CD4-positive, alpha-beta T cell treated with Interleukin-21 for 1 hour (primary cell): ENCODE measurements around the gene RSPH10B2.
"Not testable (repeated sequence)": the region's sequence is repeated elsewhere in the genome, so short reads cannot be mapped to it uniquely, and the experiment has no call there.

Source experiments
- DNase-seq: peaks from one replicate; pipeline ENCODE4 v3.0.0-alpha.2; 2020

The RSPH10B2 gene

DNA sequence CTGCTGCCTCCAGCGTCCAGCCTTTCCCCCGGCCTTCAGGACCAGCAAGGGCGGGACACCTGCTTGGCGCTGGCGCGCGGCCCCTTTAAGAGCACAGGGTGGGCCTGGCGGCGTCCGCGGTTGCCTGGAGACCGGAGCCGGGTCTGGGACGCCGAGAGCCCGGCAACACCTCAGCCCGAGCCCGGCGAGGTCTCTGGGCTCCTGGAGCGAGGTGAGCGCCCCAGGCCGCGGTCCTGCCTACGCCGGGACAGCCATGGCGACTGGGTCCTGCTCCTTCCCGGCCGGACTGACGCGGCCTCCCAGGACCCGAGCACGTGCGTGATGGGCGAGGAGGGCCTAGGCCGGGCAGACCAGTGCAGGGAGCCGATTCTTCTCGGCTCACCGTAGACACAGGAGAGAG is at the start of gene RSPH10B2:
Gene RSPH10B2, plus strand, starts transcription at position 140 of the 400 bp plus-strand sequence. CDS start 3,575 bp downstream, outside the sequence.
- DNase-seq = not testable (repeated sequence)

DNA sequence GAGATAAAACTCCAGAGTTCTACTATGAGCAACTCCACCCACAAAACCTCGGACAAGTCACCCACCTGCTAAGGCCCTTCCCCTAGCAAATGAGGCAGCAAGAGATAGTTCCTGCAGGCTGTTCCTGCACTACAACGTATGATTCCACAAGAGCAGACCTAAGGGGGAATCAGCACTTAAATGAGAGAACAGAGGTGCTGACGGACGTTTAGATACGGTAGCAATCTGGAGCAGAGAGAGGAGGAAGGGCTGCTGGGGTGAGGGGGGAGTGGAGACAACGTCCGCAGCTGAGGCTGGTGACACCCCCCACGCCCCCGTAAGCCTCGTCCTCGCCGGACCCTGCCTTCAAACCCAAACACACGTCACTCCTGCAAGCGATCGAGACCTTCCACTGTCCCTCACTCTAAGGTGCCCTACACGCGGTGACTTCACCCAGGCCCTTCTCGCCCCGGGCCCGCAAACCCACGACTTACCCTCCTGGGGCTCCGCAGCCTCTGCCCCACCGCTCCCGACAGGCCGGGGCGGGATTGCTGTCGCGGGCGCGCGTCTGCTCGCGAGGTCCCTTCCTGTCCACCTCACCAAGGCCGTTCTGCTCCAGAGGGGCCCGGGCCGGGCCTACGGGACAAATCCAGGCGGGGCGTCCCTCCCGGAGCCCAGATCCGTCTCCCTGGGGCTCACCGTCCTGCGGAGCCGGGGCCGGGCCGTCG is 47.8 kb upstream of the RSPH10B2 start:
- DNase-seq = peak; percentile 23

DNA sequence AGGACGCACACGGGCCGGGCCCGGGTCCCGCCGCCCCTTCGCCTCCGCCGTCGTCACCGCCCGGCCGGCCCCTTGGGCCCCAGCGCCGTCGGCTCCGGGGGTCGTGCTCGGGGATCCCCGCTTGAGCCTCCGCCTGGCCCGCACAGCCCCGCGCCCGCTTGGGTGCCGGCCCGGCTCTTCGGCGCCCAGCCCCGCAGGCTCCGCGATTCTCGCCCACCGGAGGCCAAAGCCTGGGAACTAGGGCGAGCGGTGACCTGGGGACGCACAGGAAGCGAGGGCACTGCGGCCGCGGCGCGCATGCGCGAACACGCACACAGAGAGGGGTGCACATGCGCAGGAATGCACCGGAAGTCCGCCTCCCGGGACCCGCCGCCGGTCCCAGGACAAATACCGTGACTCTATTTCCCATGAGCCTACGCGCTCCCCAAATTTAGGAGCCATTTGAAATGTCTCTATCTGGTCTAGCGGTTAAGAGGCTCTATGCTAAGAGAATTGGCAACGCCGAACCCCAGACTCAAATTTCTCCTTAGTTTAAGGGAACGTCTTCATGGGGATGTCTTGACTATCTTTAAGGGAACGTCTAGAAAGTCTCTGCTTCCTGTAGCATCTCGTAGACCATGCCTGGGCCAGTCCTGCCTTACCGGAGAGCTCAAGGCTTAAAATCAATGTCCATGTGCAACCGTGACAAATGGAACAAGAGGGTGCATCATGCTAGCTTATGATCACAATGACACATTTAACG is 47.1 kb upstream of the RSPH10B2 start, which contains the start of gene ZNF12:
Gene ZNF12, minus strand, starts transcription at position 282 of the 742 bp plus-strand sequence. CDS start 1,774 bp downstream, outside the sequence.
- DNase-seq = peak; percentile 95

DNA sequence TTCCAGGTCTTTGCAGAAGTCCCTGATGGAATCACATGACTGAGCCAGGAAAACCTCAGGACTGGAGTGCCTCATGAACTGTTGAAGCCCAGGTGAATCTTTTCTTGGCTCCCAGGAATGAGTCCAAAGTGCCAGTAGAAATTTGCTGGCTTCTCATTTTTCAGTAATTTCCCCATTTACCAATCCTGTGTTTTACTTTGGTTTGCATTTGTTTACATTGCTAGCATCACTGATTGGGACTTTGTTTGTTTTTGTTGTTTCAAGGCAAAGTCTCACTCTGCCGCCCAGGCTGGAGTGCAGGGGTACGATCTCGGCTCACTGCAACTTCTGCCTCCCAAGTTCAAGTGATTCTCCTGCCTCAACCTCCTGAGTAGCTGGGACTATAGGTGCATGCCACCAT is 45.6 kb upstream of the RSPH10B2 start:
- DNase-seq = no peak

DNA sequence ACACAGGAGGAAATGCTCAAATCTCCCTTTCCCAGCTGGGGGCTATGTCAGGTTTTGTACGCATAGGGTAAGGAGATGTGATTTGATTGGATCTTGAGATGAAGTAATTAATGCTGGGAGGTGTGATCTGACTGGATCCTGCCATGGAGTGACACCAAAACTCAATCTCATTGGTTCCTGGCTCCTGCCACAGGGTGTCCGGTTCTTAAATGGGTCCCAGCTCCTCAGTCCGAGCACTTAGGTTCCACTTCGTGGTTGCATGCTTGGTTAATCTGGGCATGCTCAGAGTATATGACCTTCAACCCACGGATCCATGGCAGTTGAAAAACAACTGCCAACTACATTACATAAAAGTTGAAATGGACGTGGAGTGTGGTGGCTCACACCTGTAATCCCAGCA is 44.1 kb upstream of the RSPH10B2 start:
- no peak for DNase-seq

DNA sequence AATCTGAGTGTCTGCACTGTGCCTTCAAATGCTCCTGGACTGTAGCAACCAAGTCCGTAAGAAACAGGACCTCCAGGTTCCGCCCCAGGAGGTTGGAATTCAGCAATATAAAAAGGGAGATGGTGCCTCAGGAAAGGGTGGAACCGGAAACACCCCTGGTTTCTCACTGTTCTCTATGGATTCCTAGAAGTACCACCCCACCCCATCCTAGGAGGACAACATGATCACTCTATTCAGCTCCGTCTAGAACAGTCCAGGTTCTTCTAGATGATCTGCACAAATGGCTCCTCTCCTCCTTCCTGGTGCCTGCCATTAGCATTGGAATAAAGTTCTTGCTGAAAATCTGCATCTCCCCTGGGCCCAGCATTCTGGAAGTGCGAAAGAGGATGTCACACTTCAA is 39.5 kb upstream of the RSPH10B2 start:
- no peak for DNase-seq

DNA sequence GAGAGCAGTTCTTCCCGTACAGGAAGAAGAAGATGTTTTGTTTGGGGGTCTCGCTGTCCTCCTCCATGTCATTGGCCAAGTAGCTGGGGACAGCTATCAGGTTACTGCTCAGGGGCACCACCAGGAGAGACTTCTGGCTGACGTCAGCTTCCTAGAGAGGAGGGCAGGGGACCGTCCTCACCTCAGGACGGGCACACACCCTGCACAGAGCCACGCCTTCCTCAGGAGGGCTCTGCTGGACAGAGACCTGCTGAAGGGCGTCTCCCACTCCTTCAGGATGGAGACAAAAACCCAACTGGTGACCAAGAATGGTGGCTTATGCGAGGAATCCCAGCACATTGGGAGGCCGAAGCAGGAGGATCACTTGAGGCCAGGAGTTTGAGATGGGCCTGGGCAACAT is 38.0 kb upstream of the RSPH10B2 start:
- not testable (repeated sequence) for DNase-seq

DNA sequence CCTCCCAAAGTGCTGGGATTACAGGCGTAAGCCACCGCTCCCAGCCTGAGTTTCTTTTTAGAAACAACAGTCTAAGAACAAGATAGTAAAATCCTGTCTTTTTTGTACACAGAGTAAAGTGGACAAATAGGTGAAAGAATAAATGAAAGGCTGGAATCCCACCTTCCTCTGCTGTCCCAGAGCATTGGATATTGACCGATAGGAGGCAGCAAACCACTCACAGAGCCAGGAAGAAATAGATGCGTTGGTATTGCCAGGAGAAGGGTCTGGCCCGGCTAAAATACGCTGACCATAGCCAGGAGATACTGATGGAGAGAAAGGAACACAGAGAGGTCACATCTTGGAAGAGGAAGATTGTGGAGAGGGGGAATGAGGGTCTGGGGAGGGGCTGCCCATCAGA is 35.8 kb upstream of the RSPH10B2 start:
- DNase-seq = no peak

DNA sequence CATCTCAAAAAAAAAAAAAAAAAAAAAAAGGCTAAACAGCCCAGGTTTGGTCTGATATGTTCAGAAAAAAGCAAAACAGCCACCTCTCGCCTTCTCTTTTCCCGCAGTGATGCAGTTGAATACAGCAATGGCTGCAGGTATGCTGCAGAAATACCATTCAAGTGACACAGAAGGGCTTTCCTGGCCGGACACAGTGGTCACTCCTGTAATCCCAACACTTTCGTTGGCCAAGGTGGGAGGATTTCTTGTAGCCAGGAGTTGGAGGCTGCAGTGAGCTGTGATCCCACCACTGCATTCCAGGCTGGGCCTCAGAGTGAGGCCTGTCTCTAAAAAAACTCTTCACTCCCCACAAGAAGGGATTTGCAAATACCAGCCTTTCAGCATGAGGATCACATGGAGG is 29.6 kb upstream of the RSPH10B2 start:
- DNase-seq = not testable (repeated sequence)

DNA sequence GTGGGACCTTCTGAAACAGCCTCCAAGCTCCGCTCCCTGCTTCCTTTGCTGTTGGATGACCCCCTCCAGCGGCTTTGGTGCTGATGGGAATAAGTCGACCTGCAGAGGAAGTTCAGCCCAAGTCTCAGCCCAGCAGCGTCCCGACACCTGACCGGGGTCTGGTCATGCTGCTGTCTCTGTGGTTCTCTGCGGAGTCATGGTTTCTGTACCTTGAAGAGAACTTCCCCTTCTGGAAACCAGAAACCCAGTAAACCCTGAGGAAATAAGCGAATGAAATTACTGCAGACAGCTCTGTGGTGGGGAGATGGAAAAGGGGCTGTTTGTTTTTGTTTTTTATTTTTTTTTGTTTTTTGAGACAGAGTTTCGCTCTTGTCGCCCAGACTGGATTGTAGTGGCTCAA is 28.9 kb upstream of the RSPH10B2 start:
- no peak for DNase-seq

DNA sequence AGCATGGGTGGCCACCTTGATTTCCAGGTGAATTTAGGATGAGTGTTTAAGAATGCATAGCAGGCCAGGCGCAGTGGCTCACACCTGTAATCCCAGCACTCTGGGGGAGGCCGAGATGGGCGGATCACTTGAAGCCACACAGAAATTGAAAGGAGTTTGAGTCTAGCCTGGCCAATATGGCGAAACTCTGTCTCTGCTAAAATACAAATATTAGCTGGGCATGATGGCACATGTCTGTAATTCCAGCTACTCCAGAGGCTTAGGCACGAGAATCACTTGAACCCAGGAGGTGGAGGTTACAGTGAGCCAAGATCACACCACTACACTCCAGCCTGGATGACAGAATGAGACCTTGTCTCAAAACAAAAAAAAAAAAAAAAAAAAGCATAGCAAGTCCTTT is 27.6 kb upstream of the RSPH10B2 start:
- not testable (repeated sequence) for DNase-seq

DNA sequence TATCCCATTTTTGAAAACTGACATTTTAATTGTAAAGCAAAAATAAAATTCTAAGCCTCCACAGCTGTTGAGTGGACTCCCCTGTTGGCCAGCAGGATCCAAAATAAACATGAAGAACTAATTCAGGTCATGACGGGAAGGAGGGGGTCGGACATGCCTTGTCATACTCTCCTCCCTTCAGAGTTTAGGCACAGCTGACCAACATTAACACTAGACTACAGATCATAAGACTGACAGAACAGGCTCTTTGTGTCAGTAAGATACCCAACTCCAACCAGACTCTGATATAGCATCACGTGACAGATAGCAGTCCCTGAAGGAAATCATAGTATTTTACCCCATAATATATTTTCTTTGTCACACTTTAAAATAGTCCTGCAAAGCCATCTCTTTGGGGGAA is 26.2 kb upstream of the RSPH10B2 start:
- no peak for DNase-seq

DNA sequence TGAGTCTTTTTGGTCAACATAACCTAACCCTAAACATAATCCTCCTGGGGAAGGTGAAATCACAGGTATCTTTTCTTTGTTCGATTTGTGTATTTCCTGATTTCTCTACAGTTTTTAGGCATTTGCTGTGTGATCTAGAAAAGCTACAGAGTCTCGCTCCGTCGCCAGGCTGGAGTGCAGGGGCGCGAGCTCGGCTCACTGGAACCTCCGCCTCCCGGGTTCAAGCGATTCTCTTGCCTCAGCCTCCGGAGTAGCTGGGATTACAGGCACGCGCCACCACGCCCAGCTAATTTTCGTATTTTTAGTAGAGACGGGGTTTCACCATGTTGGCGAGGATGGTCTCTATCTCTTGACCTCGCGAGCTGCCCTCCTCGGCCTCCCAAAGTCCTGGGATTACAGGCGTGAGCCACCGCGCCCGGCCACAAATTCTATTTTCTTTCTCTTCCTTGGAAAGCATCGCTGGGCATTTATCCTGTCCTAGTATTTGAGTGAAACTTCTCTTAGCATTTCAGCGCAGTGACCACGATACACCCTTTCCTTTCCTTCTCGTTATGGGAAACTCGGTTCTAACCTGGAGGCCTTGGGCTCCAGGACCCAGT is 24.9 kb upstream of the RSPH10B2 start:
- DNase-seq = not testable (repeated sequence)

DNA sequence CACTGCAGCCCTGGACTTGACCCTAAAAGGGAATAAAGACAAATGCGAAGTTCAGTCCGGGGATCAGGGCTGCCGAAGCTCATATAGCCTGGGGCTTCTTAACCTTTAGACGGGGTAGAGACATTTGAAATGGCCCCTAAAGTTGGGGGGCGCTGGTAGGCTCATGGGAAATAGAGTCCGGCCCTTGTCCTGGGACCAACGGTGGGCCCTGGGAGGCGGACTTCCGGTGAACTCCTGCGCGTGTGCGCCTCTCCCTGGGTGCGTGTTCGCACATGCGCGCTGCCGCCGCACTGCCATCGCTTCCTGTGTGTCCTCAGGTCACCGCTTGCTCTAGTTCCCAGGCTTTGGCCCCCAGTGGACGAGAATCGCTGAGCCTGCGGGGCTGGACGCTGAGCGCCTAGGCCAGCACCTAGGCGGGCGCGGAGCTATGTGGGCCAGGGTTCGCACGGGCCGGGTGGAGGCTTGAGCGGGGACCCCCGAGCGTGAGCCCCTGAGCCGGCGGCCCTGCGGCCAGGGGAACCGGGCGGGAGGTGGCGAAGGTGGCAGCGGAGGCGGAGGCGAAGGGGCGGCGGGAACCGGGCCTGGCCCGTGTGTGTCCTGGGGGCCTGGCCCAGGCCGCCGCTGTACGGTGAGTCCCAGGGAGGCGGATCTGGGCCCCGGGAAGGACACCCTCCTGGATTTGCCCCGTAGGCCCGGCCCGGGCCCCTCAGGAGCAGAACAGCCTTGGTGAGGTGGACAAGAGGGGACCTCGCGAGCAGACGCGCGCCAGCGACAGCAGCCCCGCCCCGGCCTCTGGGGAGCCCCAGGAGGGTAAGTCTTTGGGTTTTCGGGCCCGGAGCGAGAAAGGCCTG is 24.2 kb upstream of the RSPH10B2 start:
- peak; percentile 87 for DNase-seq

DNA sequence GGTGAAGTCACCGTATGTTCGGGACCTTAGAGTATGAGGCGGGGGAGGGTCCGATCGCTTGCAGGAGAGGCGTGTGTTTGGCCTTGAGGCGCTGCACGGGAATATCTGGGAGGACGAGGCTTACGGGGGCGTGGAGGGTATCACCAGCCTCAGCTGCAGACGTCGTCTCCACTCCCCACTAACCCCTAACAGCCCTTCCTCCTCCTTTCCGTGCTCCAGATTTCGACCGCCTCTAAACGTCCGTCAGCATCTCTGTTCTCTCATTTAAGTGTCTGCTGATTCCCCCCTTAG is 23.6 kb upstream of the RSPH10B2 start:
- no peak for DNase-seq

DNA sequence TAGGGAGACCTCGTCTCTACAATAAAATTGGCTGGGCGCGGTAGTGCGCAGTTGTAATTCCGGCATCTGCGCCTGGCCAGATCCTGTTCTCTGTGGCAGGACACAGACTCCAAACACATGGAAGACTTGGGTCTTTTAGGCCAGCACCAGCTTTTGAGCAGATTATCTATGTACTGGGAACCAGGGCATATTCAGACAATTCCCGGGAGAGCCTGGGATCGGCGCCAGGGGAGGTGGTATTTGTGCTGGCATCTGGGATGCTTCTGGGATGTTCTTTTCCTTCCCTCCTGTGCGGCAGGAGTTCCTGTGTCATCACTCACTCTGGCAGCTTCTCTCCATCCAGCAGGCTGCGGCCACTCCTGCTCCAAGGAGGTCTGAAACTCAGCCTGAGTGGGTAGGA is 15.5 kb upstream of the RSPH10B2 start:
- not testable (repeated sequence) for DNase-seq

DNA sequence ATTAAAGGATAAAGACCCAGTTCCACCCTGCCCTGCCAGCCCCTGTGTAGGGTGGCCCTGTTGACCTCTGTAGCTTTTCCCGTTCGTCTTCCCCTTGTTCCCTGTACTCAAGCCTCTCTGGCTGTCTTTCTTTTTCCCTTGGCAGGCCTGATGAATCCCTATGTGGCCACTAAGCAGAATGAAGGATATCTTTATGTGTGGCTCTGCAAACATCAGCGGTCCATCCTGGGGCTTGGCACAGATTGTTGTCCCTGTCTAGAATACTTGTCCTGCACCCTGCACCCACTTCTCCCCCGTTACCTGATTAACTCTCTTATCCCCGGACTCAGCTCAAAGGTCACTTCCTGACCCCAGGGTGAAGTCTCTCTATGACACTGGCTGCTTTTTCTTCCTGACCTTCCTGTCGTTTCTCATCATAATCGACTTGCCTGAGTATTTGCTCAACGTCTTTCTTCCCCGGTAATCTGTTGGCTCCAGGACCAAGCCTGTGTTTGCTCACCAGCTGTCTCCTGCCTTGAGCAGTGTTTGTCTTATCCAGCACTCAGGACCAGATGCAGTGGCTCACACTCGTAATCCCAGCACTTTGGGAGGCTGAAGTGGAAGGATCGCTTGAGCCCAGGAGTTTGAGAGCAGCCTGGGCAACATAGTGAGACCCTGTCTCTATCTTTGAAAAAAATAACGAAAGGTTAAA is 9.3 kb upstream of the RSPH10B2 start:
- DNase-seq = not testable (repeated sequence)

DNA sequence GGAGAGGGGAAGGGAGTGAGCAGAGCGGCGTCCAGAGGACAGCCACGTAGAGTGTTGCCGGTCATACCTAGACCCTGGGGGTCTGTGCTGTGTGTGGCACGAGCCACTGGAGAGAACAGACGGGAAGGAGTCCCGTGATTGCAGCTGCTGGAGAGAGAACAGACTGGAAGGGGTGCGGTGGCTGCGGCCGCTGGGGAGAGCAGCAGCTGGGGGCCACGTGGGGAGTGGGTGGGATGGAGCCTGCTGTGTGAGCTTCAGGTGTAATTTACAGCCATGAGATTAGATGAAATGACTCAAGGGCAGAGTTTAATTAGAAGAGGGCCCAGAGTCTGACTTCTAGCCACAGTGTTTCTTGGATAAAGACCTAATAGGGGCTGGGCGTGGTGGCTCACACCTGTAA is 4.6 kb upstream of the RSPH10B2 start:
- DNase-seq = not testable (repeated sequence)

DNA sequence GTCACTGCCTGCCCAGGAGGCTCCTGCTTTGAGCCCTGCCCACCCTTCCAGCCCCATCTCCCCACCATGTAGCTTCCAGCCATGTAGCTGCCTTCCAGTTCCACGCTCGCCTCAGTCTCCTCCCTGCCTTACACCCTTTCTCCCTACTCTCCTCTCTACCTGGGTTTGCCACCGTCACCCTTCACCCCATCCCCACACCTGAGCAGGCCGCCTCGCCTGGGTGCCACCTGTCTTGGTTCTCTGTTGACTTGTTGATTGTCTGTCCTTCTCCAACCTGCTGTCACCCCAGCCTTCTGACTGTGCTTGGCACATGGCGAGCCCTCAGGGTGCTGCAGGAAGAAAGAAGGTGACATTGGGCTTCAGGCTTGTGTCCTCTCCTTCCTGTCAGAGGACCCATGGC is 3.7 kb upstream of the RSPH10B2 start:
- DNase-seq = not testable (repeated sequence)

DNA sequence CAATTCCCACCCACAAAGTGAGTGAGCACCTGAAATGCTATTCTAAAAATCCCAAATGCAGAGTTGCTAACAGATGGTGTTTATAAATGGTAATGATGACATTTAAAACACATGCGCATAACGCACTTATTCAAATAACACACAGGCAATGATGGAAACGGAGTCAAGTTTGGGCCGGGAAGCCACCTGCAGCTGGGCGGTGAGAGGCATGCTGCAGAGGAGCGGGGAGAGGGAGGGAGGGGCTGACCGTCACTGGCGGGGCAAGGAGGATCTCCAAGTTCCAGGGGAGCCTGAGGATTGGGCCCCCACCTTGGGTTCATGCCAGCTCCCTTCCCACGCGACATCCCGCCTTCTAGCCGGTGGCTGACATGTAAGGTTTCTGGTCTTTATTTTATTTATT is 7.3 kb downstream of the RSPH10B2 start:
- not testable (repeated sequence) for DNase-seq

DNA sequence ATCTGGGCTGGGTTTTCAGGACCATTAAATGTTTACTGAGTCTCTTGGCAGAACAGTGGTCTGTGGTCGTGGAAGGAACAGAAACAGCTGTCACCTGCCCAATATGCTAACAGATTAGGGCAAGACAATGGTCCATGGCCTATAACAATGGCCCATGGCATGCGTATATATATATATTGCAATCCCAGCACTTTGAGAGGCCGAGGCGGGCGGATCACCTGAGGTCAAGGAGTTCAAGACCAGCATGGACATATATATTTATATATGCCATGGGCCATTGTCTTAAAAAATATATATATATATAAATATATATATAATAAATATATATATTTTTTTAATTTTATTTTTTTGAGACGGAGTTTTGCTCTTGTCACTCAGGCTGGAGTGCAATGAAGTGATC is 27.7 kb downstream of the RSPH10B2 start:
- DNase-seq = not testable (repeated sequence)

DNA sequence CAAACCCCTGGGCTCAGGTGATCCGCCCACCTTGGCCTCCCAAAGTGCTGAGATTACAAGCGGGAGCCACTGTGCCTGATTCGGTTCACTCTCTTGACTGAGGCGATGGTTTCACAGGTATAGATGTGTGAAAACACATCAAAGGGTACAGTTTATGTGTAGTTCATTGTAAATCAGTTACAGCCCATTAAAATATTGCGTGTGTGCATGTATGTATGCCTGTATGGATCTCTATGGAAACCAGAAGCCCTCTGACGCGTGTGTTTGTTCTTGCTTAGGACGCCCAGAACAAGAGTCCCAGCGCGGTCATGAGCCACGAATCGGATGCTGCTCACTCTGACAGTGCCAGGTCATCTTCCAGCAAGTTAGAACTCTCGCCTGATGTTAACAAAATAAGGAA is 35.5 kb downstream of the RSPH10B2 start:
- DNase-seq = not testable (repeated sequence)
